ENCODE results near the gene TRDMT1. TPM values are rescaled to one million over a fixed set of nuclear protein-coding genes. Genes with fewer than 3 reads are reported as not detected.

Gene TRDMT1
- polyA plus RNA-seq, 1 donor from 2014 or later: 25.4 TPM

- Histone ChIP-seq H3K4me2 (ENCODE audit: low read length) (no peak overlapping the region), H3K9me3 (ENCODE audit: low read length) (no peaks in the 10 kb centered on the region), H4K20me1 (ENCODE audit: insufficient read depth) (no peaks in the 10 kb centered on the region), H3F3A (ENCODE audit: insufficient read depth, low read length, poor library complexity, severe bottlenecking) (no peaks in the 10 kb centered on the region), H3K9ac (ENCODE audit: low read length) (no peak overlapping the region), H3K79me2 (replicated peaks; ENCODE audit: insufficient read depth, low read length) (no peaks in the 10 kb centered on the region), H3K4me3 (ENCODE audit: low read length) (no peak overlapping the region), H3K27ac (ENCODE audit: low read length) (no peak overlapping the region), H3K27me3 (ENCODE audit: insufficient read depth, low read depth, low read length) (no peaks in the 10 kb centered on the region), H3K36me3 (ENCODE audit: insufficient read depth, low read length) (no peaks in the 10 kb centered on the region), H3K9me2 (ENCODE audit: insufficient read depth, low read length) (no peaks in the 10 kb centered on the region), H2AFZ (ENCODE audit: low read depth, low read length) (no peak overlapping the region)
- no peak for TF ChIP-seq CTCF (IDR thresholded peaks at IDR 0.05; ENCODE audit: poor library complexity, severe bottlenecking)
- TF ChIP-seq SMC3 (conservative IDR thresholded peaks at IDR 0.05; ENCODE audit: poor library complexity): no peak
- no peak for TF ChIP-seq MXI1 (conservative IDR thresholded peaks at IDR 0.05; ENCODE audit: poor library complexity, severe bottlenecking)
- TF ChIP-seq TAF1 (IDR thresholded peaks at IDR 0.05; ENCODE audit: low read depth): no peak
- no peak for TF ChIP-seq RAD21 (conservative IDR thresholded peaks at IDR 0.05)
- TF ChIP-seq, protein P1, sequence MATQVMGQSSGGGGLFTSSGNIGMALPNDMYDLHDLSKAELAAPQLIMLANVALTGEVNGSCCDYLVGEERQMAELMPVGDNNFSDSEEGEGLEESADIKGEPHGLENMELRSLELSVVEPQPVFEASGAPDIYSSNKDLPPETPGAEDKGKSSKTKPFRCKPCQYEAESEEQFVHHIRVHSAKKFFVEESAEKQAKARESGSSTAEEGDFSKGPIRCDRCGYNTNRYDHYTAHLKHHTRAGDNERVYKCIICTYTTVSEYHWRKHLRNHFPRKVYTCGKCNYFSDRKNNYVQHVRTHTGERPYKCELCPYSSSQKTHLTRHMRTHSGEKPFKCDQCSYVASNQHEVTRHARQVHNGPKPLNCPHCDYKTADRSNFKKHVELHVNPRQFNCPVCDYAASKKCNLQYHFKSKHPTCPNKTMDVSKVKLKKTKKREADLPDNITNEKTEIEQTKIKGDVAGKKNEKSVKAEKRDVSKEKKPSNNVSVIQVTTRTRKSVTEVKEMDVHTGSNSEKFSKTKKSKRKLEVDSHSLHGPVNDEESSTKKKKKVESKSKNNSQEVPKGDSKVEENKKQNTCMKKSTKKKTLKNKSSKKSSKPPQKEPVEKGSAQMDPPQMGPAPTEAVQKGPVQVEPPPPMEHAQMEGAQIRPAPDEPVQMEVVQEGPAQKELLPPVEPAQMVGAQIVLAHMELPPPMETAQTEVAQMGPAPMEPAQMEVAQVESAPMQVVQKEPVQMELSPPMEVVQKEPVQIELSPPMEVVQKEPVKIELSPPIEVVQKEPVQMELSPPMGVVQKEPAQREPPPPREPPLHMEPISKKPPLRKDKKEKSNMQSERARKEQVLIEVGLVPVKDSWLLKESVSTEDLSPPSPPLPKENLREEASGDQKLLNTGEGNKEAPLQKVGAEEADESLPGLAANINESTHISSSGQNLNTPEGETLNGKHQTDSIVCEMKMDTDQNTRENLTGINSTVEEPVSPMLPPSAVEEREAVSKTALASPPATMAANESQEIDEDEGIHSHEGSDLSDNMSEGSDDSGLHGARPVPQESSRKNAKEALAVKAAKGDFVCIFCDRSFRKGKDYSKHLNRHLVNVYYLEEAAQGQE (IDR thresholded peaks at IDR 0.05; ENCODE audit: borderline replicate concordance): no peak
- no peak for TF ChIP-seq EZH2 (IDR thresholded peaks at IDR 0.05; ENCODE audit: borderline replicate concordance, insufficient read depth, low read length, poor library complexity, severe bottlenecking)
- TF ChIP-seq EP300 (conservative IDR thresholded peaks at IDR 0.05; ENCODE audit: poor library complexity, severe bottlenecking): no peak
- no peak for TF ChIP-seq POLR2AphosphoS5 (IDR thresholded peaks at IDR 0.05)
Observed at GRCh38 chr10:17113889-17114540, 87.5 kb downstream of the TRDMT1 start.

DNA sequence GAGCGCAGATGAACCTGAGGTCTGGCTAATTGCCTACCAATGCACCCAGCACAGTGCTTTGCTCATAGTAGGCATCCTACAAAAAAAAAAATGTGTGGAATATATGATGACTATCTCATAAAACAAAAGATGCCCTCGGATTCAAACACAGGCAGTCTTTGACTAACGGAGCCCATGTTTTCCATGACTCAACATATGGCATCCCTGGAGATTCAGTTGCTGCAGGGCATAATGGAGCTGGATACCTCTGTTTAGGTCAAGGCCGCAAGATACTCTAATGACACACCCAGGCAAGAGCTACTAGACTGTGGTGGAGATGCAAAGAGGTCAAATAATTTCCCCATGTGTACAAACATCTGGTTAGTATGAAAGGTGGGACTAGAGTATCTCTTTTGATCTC is 88.1 kb downstream of the TRDMT1 start:
- no peaks in the 10 kb centered on the region for H3F3A ChIP-seq (ENCODE audit: insufficient read depth, low read length, poor library complexity, severe bottlenecking)
- no peaks in the 10 kb centered on the region for H3K9me3 ChIP-seq (ENCODE audit: low read length)
- H3K27me3 ChIP-seq (ENCODE audit: insufficient read depth, low read depth, low read length): no peaks in the 10 kb centered on the region
- no peaks in the 10 kb centered on the region for H3K79me2 ChIP-seq (replicated peaks; ENCODE audit: insufficient read depth, low read length)
- H3K4me3 ChIP-seq (ENCODE audit: low read length): no peak overlapping the region
- H3K9me2 ChIP-seq (ENCODE audit: insufficient read depth, low read length): no peaks in the 10 kb centered on the region
- H3K9ac ChIP-seq (ENCODE audit: low read length): no peak overlapping the region
- no peak overlapping the region for H3K27ac ChIP-seq (ENCODE audit: low read length)
- H3K4me2 ChIP-seq (ENCODE audit: low read length): no peak overlapping the region
- no peak for TF ChIP-seq RAD21 (conservative IDR thresholded peaks at IDR 0.05)
- TF ChIP-seq EZH2 (IDR thresholded peaks at IDR 0.05; ENCODE audit: borderline replicate concordance, insufficient read depth, low read length, poor library complexity, severe bottlenecking): no peak
- no peak for TF ChIP-seq POLR2AphosphoS5 (IDR thresholded peaks at IDR 0.05)
- no peak for TF ChIP-seq SMC3 (conservative IDR thresholded peaks at IDR 0.05; ENCODE audit: poor library complexity)
- no peak for TF ChIP-seq CTCF (IDR thresholded peaks at IDR 0.05; ENCODE audit: poor library complexity, severe bottlenecking)
- TF ChIP-seq TAF1 (IDR thresholded peaks at IDR 0.05; ENCODE audit: low read depth): no peak
- TF ChIP-seq MXI1 (conservative IDR thresholded peaks at IDR 0.05; ENCODE audit: poor library complexity, severe bottlenecking): no peak
- TF ChIP-seq, protein P1 (IDR thresholded peaks at IDR 0.05; ENCODE audit: borderline replicate concordance): no peak
- TF ChIP-seq EP300 (conservative IDR thresholded peaks at IDR 0.05; ENCODE audit: poor library complexity, severe bottlenecking): no peak
- no peaks in the 10 kb centered on the region for H3K36me3 ChIP-seq (ENCODE audit: insufficient read depth, low read length)
- H2AFZ ChIP-seq (ENCODE audit: low read depth, low read length): no peak overlapping the region
- no peaks in the 10 kb centered on the region for H4K20me1 ChIP-seq (ENCODE audit: insufficient read depth)
